Adrenal gland (tissue), 5 donors: ENCODE measurements around the gene TMPRSS4.

Experiments used
- CTCF ChIP-seq, 6 experiments: fragments of 450-650 bp in 4 of 6; fragments of 200-600 bp in 2 of 6; sonication (generic) in 1 of 6; IDR thresholded peaks; 1 replicate in 5 of 6; 2 replicates in 1 of 6; pipeline versions ENCODE4 v1.5.1 to v1.8.0; 2016 to 2021; ENCODE audit warnings: antibody characterized with exemption in 6 of 6, mild to moderate bottlenecking in 2 of 6, moderate library complexity in 1 of 6
- POLR2A ChIP-seq, 2 donors: fragments of 450-650 bp; IDR thresholded peaks; one replicate each; pipeline ENCODE4 v1.6.1; 2017; ENCODE audit warnings: antibody characterized with exemption in 2 of 2, mild to moderate bottlenecking in 2 of 2, moderate library complexity in 1 of 2
- donor health status: DM: no; HTN: no; CAD: no.

- TF ChIP-seq POLR2A (IDR thresholded peaks at IDR 0.05) (no peak), CTCF (IDR thresholded peaks at IDR 0.05) (no peak)
Observed at GRCh38 chr11:118154641-118155040, 77.8 kb downstream of the TMPRSS4 start.
